HCT116 (cell line): ENCODE measurements around the gene USO1. TPM values are rescaled to one million over a fixed set of nuclear protein-coding genes. Genes with fewer than 3 reads are reported as not detected.

ENCODE experiments used
- ATAC-seq: fragments of 200-7000 bp; cut with Tn5 transposase; 2 replicates; pipeline ENCODE4 v1.9.1; 2020; ENCODE audit warnings: mild to moderate bottlenecking, moderate library complexity
- BruUV-seq: library from RNA; stranded (reverse); fragments of 400-500 nt; replicated peaks from 2 replicates; lab custom pipeline; 2021; lab: Mats Ljungman, UMichigan
- CTCF ChIA-PET: fragments of 300-600 bp; sonication (Branson Sonifier 250); formaldehyde crosslinking; loops from one replicate; lab custom pipeline; 2021; ENCODE audit warnings: antibody characterized with exemption; lab: Charles Lee
- POLR2A ChIA-PET: fragments of 300-600, 350-600 bp; sonication (Branson Sonifier 250); formaldehyde crosslinking; loops from one replicate; lab custom pipeline; 2021; ENCODE audit warnings: antibody characterized with exemption; lab: Charles Lee
- RAD21 ChIA-PET, 2 experiments: fragments of 300-600 bp; sonication (Branson Sonifier 250); formaldehyde crosslinking; loops; one replicate each; lab custom pipeline; 2023; ENCODE audit warnings: low total read pairs in 2 of 2; ENCODE audit not compliant: uncharacterized antibody in 2 of 2, unreplicated experiment in 2 of 2, low non-redundant PET in 1 of 2; lab: Charles Lee
- DNase-seq: peaks from one replicate; pipeline ENCODE4 v3.0.0-alpha.2; 2010; ENCODE audit warnings: low read depth, low spot score
- H2AFZ ChIP-seq: fragments of 200-600 bp; shearing (Covaris generic), sonication (generic); 2 replicates; pipeline ENCODE4 v1.6.1; 2017; ENCODE audit warnings: low read depth, mixed run types, mixed read lengths, antibody characterized with exemption, low read length; ENCODE audit not compliant: poor library complexity, severe bottlenecking
- H3K27ac ChIP-seq: 2 replicates; pipeline ENCODE4 v1.5.1; 2012; ENCODE audit warnings: low read depth, low read length
- H3K27me3 ChIP-seq: fragments of 200-600 bp; sonication (generic); 2 replicates; pipeline ENCODE4 v1.6.1; 2016; ENCODE audit warnings: mixed run types, low read length, mixed read lengths; ENCODE audit not compliant: insufficient read depth
- H3K36me3 ChIP-seq, 2 experiments: fragments of 200-500 bp in 1 of 2; fragments of 200-600 bp in 1 of 2; sonication (Bioruptor generic) in 1 of 2; sonication (generic) in 1 of 2; 2 replicates each; pipeline versions ENCODE4 v1.5.1 to v1.6.1; 2014 to 2016; ENCODE audit warnings: low read length in 2 of 2, inconsistent platforms in 1 of 2, mixed read lengths in 1 of 2, mixed run types in 1 of 2; ENCODE audit not compliant: insufficient read depth in 2 of 2, control insufficient read depth in 1 of 2
- H3K4me1 ChIP-seq, 2 experiments: fragments of 200-600 bp in 1 of 2; sonication (generic) in 1 of 2; 2 replicates each; pipeline versions ENCODE4 v1.5.1 to v1.6.1; 2012 to 2017; ENCODE audit warnings: low read length in 2 of 2, inconsistent platforms in 1 of 2, mild to moderate bottlenecking in 1 of 2, mixed read lengths in 1 of 2, mixed run types in 1 of 2, moderate library complexity in 1 of 2; ENCODE audit not compliant: insufficient read depth in 2 of 2, control insufficient read depth in 1 of 2
- H3K4me2 ChIP-seq: fragments of 200-600 bp; sonication (generic); 2 replicates; pipeline ENCODE4 v1.6.1; 2017; ENCODE audit warnings: mixed run types, low read length, mixed read lengths
- H3K4me3 ChIP-seq, 2 experiments: fragments of 200-600 bp in 1 of 2; sonication (generic) in 1 of 2; replicated peaks in 1 of 2; 2 replicates each; pipeline ENCODE4 v1.5.1; 2011 to 2016; ENCODE audit warnings: low read length in 2 of 2, control low read depth in 1 of 2, low read depth in 1 of 2, mild to moderate bottlenecking in 1 of 2, mixed read lengths in 1 of 2, mixed run types in 1 of 2
- H3K79me2 ChIP-seq: fragments of 200-600 bp; sonication (generic); 2 replicates; pipeline ENCODE4 v1.6.1; 2017; ENCODE audit warnings: mild to moderate bottlenecking, mixed run types, low read length, moderate library complexity, mixed read lengths; ENCODE audit not compliant: insufficient read depth
- H3K9ac ChIP-seq: fragments of 200-600 bp; sonication (generic); 2 replicates; pipeline ENCODE4 v1.6.1; 2016; ENCODE audit warnings: low read length, mixed read lengths
- H3K9me2 ChIP-seq: fragments of 200-600 bp; sonication (generic), shearing (Covaris generic); 2 replicates; pipeline ENCODE4 v1.6.1; 2017; ENCODE audit warnings: mixed run types, mild to moderate bottlenecking, moderate library complexity; ENCODE audit not compliant: insufficient read depth
- H3K9me3 ChIP-seq, 2 experiments: fragments of 200-500 bp in 1 of 2; fragments of 200-600 bp in 1 of 2; sonication (Bioruptor generic) in 1 of 2; sonication (generic) in 1 of 2; 2 replicates each; pipeline ENCODE4 v1.6.1; 2014 to 2017; ENCODE audit warnings: low read length in 2 of 2, mixed read lengths in 2 of 2, inconsistent platforms in 1 of 2, low read depth in 1 of 2, mild to moderate bottlenecking in 1 of 2, mixed run types in 1 of 2, moderate library complexity in 1 of 2; ENCODE audit not compliant: control insufficient read depth in 1 of 2, insufficient read depth in 1 of 2
- H4K20me1 ChIP-seq: fragments of 200-600 bp; sonication (generic), shearing (Covaris generic); 2 replicates; pipeline ENCODE4 v1.6.1; 2017; ENCODE audit warnings: mixed run types, mild to moderate bottlenecking, moderate library complexity; ENCODE audit not compliant: insufficient read depth
- POLR2A ChIP-seq: IDR thresholded peaks from 2 replicates; pipeline ENCODE4 v1.7.0; 2011; ENCODE audit warnings: borderline replicate concordance; ENCODE audit not compliant: insufficient read depth, insufficient read length; ENCODE audit errors: extremely low read depth
- REST ChIP-seq: IDR thresholded peaks from 2 replicates; pipeline ENCODE4 v1.6.1; 2012; ENCODE audit warnings: low read depth
- ZNF274 ChIP-seq: fragments of 200-500 bp; sonication (Bioruptor generic); IDR thresholded peaks from 2 replicates; pipeline ENCODE4 v1.6.1; 2014; ENCODE audit warnings: mild to moderate bottlenecking, low read depth, low read length, inconsistent platforms
- intact Hi-C: fragments of 100-400 bp; cut with micrococcal nuclease; formaldehyde crosslinking; loops from 2 replicates; pipeline ENCODE4 v1.10.0; 2022
- total RNA-seq: library from RNA; stranded (reverse); gene quantifications from one replicate; pipeline ENCODE4 v1.2.1, GENCODE V29; 2021; ENCODE audit not compliant: unreplicated experiment

The USO1 gene
- total RNA-seq, 1 experiment from 2014 or later, result 72.7 TPM

- peaks cover 62% of the 10 kb centered on the region for H3K79me2 ChIP-seq
- ATAC-seq, result no peak
- CTCF ChIA-PET, result interaction anchor here (1.7 kb wide), 1 partner anchor 13 kb away, joined by 6 read pairs; the partner anchor contains the start of gene USO1
These were observed 12.5 kb downstream of the USO1 start for GRCh38 chr4:75736862-75737261.

More at GRCh38 chr4:75736862-75737261, 12.5 kb downstream of the USO1 start:
- H3K27me3 ChIP-seq, result no peaks in the 10 kb centered on the region
- H3K36me3 ChIP-seq, result peaks cover 0 to 2% of the 10 kb centered on the region in 2 experiments; a peak in 2 of 4 replicates
- H3K4me3 ChIP-seq, result no peak overlapping the region
- no peaks in the 10 kb centered on the region; the same call in 1 of the 2 replicates for H4K20me1 ChIP-seq
- H3K4me1 ChIP-seq, result no peaks in the 10 kb centered on the region
- no peak overlapping the region for H3K9ac ChIP-seq
- TF ChIP-seq REST (no peak), ZNF274 (no peak), POLR2A (no peak)
- TF ChIP-seq, all 23 proteins: peak for 0
- H3K27ac ChIP-seq, result no peak overlapping the region
- no TSS peak for BruUV-seq
- H3K9me2 ChIP-seq, result no peaks in the 10 kb centered on the region
- H3K4me2 ChIP-seq, result no peak overlapping the region
- RAD21 ChIA-PET, result no interaction called here
- intact Hi-C loops, result no loop called here
- H3K9me3 ChIP-seq, result no peaks in the 10 kb centered on the region
- POLR2A ChIA-PET, result interaction anchor here (1.5 kb wide), 1 partner anchor 11 kb away, joined by 3 read pairs; no protein-coding TSS in a partner anchor
- no peak for DNase-seq
- H2AFZ ChIP-seq, result no peak overlapping the region
